Measurements from ENCODE around the gene MAST2. TPM values are rescaled to one million over a fixed set of nuclear protein-coding genes. Genes with fewer than 3 reads are reported as not detected.

The MAST2 gene
- total RNA-seq, 1 donor from 2014 or later = 12.6 TPM

DNA sequence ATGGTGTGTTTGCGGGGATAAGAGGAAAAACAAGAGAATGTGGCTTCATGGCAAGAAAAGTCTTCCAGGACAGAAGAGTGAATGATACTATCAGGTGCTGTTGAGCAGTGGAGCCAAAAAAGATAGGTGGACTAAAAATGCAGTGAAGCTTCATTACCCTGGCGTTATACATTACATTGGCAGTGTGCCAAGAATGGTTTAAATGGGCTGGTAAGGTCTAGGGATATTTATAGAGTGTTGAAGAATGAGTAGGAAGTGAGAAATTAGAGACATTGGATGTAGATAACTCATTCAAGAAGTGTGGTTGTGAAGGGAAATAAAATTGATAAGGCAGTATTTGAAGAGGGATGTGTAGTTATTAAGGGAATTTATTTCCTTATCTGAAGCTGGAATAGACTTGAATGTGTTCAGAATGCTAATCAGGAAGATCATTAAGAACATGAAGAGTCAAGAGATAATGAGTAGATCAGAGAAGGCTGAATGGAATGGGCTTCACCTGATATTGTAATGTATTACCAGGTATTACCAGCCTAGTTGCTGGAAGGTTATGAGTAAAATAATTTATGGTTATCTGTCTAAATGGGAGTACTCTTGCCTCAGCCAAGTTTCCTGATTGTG lies 72.7 kb downstream of the MAST2 start:
- DNase-seq (ENCODE audit: low read depth) = no peak
- FAIRE-seq = no peak
- H3K4me3 ChIP-seq (ENCODE audit: low read depth, low read length) = no peak overlapping the region
- no peaks in the 10 kb centered on the region for H3K36me3 ChIP-seq (ENCODE audit: control insufficient read depth, insufficient read depth, low read length)
- TF ChIP-seq, protein P1, sequence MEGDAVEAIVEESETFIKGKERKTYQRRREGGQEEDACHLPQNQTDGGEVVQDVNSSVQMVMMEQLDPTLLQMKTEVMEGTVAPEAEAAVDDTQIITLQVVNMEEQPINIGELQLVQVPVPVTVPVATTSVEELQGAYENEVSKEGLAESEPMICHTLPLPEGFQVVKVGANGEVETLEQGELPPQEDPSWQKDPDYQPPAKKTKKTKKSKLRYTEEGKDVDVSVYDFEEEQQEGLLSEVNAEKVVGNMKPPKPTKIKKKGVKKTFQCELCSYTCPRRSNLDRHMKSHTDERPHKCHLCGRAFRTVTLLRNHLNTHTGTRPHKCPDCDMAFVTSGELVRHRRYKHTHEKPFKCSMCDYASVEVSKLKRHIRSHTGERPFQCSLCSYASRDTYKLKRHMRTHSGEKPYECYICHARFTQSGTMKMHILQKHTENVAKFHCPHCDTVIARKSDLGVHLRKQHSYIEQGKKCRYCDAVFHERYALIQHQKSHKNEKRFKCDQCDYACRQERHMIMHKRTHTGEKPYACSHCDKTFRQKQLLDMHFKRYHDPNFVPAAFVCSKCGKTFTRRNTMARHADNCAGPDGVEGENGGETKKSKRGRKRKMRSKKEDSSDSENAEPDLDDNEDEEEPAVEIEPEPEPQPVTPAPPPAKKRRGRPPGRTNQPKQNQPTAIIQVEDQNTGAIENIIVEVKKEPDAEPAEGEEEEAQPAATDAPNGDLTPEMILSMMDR (IDR thresholded peaks at IDR 0.05; ENCODE audit: insufficient read depth, low read length, severe bottlenecking) = no peak
- no peaks in the 10 kb centered on the region for H3K27me3 ChIP-seq (ENCODE audit: control insufficient read depth, insufficient read depth, low read length)

DNA sequence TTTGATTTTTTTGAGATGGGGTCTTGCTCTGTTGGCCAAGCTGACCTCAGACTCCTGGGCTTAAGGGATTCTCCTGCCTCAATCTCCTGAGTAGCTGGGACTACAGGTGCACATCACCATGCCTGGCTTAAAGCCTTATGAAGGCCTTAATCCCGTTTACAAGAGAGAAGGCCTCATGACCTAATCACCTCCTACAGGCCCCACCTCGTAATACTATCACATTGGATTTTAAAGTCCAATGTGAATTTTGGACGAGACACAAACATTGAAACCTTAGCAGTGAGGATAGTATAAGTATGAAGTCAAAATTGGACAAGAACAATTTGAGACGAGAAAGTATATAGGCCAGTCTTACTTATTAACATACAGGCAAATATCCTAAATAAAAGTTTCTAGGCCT lies 73.9 kb downstream of the MAST2 start:
- Histone ChIP-seq H3K36me3 (ENCODE audit: control insufficient read depth, insufficient read depth, low read length) (no peaks in the 10 kb centered on the region), H3K27me3 (ENCODE audit: control insufficient read depth, insufficient read depth, low read length) (no peaks in the 10 kb centered on the region), H3K4me3 (ENCODE audit: low read depth, low read length) (no peak overlapping the region)
- TF ChIP-seq, protein P1 (IDR thresholded peaks at IDR 0.05; ENCODE audit: insufficient read depth, low read length, severe bottlenecking) = no peak
- FAIRE-seq = no peak
- no peak for DNase-seq (ENCODE audit: low read depth)

DNA sequence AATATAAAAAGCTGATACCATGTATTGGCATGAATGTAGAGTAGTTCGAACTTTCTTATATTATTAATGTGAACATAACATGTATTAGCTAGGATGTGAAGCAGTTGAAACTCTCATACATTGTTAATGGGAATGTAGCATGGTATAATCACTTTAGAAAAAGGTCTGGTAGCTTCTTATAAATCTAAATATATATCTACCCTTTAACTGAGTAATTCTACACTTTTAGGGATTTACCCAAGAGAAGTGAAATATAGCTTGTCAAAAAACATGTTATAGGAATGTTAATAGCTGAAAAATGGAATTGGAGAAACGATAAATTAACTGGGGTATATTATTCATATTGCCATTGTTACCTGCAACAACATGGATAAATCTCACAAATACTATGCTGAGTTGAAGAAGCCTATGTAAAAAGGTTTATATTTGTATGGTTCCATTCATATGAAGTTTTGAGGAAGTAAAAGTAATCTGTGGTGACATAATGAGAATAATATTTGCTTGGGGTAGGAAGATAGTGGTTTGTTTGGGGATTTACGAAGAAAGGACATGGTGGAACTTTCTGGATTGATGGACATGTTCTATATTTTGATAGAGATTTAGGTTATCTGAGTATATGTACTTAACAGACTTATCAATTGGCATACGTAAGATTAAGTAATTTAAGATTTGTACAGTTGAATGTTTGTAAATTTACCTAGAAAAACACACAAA lies 76.6 kb downstream of the MAST2 start:
- TF ChIP-seq, protein P1 (IDR thresholded peaks at IDR 0.05; ENCODE audit: insufficient read depth, low read length, severe bottlenecking) = no peak
- DNase-seq (ENCODE audit: low read depth) = no peak
- H3K27me3 ChIP-seq (ENCODE audit: control insufficient read depth, insufficient read depth, low read length) = no peaks in the 10 kb centered on the region

DNA sequence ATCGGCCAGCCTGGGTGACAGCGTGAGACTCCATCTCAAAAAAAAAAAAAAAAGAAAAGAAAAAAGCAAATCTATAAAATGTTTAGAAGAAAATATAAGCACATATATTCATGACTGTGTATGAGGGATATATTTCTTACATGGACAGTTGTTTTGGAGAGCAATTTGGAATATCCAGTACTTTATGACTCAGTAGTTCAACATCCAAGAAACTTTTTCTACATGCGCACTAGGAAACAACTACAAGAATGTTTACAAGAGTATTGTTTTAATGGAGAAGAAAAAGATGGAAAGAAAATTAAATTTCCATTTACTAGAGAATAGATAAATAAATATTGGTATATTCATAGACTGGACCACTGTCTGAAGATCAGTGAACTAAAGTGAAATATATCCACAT lies 77.5 kb downstream of the MAST2 start:
- Histone ChIP-seq H3K36me3 (ENCODE audit: control insufficient read depth, insufficient read depth, low read length) (no peaks in the 10 kb centered on the region), H3K27me3 (ENCODE audit: control insufficient read depth, insufficient read depth, low read length) (no peaks in the 10 kb centered on the region), H3K4me3 (ENCODE audit: low read depth, low read length) (no peak overlapping the region)
- FAIRE-seq = no peak
- no peak for DNase-seq (ENCODE audit: low read depth)
- TF ChIP-seq, protein P1 (IDR thresholded peaks at IDR 0.05; ENCODE audit: insufficient read depth, low read length, severe bottlenecking) = no peak

More for the DNA sequence above, 76.6 kb downstream of the MAST2 start:
- no peak for FAIRE-seq
- no peak overlapping the region for H3K4me3 ChIP-seq (ENCODE audit: low read depth, low read length)
- no peaks in the 10 kb centered on the region for H3K36me3 ChIP-seq (ENCODE audit: control insufficient read depth, insufficient read depth, low read length)

DNA sequence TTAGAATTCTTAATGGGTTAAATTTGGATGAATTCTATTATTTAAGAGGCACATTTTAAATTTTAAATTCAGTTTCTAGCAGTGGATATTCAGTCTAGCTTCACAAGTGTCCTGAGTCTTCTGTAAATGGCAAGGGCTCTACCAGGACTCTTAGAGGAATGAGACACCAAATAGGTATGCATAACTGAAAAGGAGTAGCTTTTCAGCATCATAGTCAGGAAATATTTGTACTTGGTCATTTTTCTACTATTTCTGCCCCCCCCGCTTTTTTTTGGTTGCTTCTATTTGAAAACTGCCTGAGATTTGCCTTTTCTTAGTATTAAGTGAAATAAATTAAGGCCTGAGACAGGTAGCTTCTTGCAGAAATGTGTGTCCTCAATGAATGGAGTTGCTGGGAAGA lies 80.2 kb downstream of the MAST2 start:
- Histone ChIP-seq H3K36me3 (ENCODE audit: control insufficient read depth, insufficient read depth, low read length) (no peaks in the 10 kb centered on the region), H3K4me3 (ENCODE audit: low read depth, low read length) (no peak overlapping the region), H3K27me3 (ENCODE audit: control insufficient read depth, insufficient read depth, low read length) (no peaks in the 10 kb centered on the region)
- DNase-seq (ENCODE audit: low read depth) = no peak
- TF ChIP-seq, protein P1 (IDR thresholded peaks at IDR 0.05; ENCODE audit: insufficient read depth, low read length, severe bottlenecking) = no peak
- no peak for FAIRE-seq

Measured in bronchial epithelial cell (primary cell).